Lower leg skin (tissue), 3 donors: ENCODE data around the gene STK38.

Experiments used
- CTCF ChIP-seq, 3 donors: fragments of 450-650 bp; IDR thresholded peaks; one replicate each; pipeline ENCODE4 v1.5.1; 2016; ENCODE audit warnings: antibody characterized with exemption in 3 of 3, mild to moderate bottlenecking in 3 of 3, moderate library complexity in 2 of 3
- POLR2A ChIP-seq, 2 donors: fragments of 450-650 bp; IDR thresholded peaks; one replicate each; pipeline ENCODE4 v1.6.1; 2016 to 2017; ENCODE audit warnings: antibody characterized with exemption in 2 of 2, mild to moderate bottlenecking in 1 of 2, moderate library complexity in 1 of 2

DNA sequence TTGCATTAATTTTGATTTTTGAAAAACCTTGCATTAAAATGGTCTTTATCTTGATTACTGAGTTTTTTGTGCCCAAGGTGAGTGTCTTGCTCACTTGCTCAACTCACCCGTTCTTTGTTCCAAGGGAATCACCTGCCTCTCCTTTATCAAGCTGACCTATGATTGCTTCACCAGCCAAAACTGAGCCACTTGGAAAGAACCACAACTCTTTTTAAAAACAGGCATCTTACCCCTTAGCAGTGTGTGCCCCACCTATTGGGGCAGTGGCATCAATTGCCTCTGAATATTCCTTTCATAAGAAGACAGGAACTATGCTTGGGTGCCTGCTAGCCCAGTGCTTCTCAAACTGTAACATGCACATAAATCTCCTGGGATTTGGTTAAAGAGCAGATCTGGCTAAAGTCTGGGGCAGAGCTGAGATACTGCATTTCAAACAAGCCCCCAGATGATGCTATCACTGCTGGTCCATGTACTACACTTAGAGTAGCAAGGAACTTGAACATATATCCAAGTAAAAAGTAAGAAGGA lies 3.3 kb upstream of the STK38 start:
- no peak for TF ChIP-seq CTCF (IDR thresholded peaks at IDR 0.05)
- no peak for TF ChIP-seq POLR2A (IDR thresholded peaks at IDR 0.05)
